ENCODE results near the gene SLC9B1. TPM values are rescaled to one million over a fixed set of nuclear protein-coding genes. Genes with fewer than 3 reads are reported as not detected.
"Not testable (repeated sequence)": the region's sequence is repeated elsewhere in the genome, so short reads cannot be mapped to it uniquely, and the experiment has no call there.

SLC9B1 gene
- total and polyA plus RNA-seq, 4 donors, result 2.7 to 9.7 (median 3.9) TPM

DNA sequence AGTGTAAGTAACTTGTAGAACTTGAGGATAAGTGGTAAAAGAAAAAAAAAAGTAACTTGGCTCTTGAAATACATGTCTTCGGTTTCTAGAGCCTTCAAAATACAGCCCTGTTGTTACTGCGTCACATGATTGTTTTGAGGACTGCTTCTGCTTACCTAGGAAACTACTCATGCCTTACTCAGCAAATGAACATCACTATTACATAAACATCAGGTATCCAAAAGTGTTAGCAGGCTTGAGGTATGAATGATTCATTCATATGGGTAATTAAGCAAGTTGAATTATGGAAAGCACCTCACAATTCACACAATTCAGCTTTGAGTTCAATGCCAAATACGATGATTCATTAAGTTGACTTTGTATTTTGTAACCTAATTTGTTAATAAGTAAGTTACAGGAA lies 129.6 kb downstream of the SLC9B1 start:
- H3K9me3 ChIP-seq (ENCODE audit: control insufficient read depth, insufficient read depth, low read length); H3K27ac ChIP-seq (ENCODE audit: low read depth, low read length); H3K4me1 ChIP-seq (ENCODE audit: control insufficient read depth, insufficient read depth, low read length); H3K27me3 ChIP-seq (ENCODE audit: control insufficient read depth, insufficient read depth, low read length); H3K4me3 ChIP-seq (ENCODE audit: low read depth, low read length); DNase-seq (ENCODE audit: low read depth in 4 of 6, low spot score in 6 of 6); H3K36me3 ChIP-seq (ENCODE audit: control insufficient read depth, insufficient read depth, low read length): not testable (repeated sequence)
- no CpG with 5 or more reads among the region's 3 CpGs for WGBS (ENCODE audit: insufficient coverage)

GRCh38 chr4:102888570-102888969 lies 130.9 kb downstream of the SLC9B1 start:
- no CpG with 5 or more reads among the region's 2 CpGs for WGBS (ENCODE audit: insufficient coverage)
- DNase-seq (ENCODE audit: low read depth in 4 of 6, low spot score in 6 of 6); H3K4me3 ChIP-seq (ENCODE audit: low read depth, low read length); H3K4me1 ChIP-seq (ENCODE audit: control insufficient read depth, insufficient read depth, low read length); H3K27ac ChIP-seq (ENCODE audit: low read depth, low read length); H3K9me3 ChIP-seq (ENCODE audit: control insufficient read depth, insufficient read depth, low read length); H3K36me3 ChIP-seq (ENCODE audit: control insufficient read depth, insufficient read depth, low read length); H3K27me3 ChIP-seq (ENCODE audit: control insufficient read depth, insufficient read depth, low read length): not testable (repeated sequence)

DNA sequence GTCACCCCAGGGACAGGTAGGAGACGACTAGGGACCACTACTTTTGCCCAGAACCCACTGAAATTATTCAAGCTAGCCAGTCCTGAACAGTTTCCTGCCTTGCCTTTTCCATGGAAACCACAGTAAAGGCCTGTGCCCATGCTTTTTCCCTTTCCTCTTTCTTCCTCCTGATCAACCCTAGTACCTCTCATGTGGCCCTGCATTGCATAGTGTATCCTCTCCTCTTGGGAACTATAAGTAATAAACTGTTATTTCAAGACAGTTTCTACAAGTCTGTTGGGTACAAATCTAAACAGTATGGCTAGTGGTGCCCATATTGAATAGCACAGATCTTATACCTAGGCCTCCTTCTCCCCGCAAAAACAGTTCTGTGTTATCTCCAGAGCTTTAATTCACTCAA lies 136.2 kb downstream of the SLC9B1 start:
- Histone ChIP-seq H3K4me3 (ENCODE audit: low read depth, low read length) (no peak overlapping the region), H3K27ac (ENCODE audit: low read depth, low read length) (no peak overlapping the region), H3K4me1 (ENCODE audit: control insufficient read depth, insufficient read depth, low read length) (no peaks in the 10 kb centered on the region), H3K36me3 (ENCODE audit: control insufficient read depth, insufficient read depth, low read length) (no peaks in the 10 kb centered on the region), H3K27me3 (ENCODE audit: control insufficient read depth, insufficient read depth, low read length) (no peaks in the 10 kb centered on the region), H3K9me3 (ENCODE audit: control insufficient read depth, insufficient read depth, low read length) (no peaks in the 10 kb centered on the region)
- WGBS (ENCODE audit: insufficient coverage), result 90% methylated on average over 1 of the region's 2 CpGs
- no peak for DNase-seq (ENCODE audit: low read depth in 4 of 6, low spot score in 6 of 6)

DNA sequence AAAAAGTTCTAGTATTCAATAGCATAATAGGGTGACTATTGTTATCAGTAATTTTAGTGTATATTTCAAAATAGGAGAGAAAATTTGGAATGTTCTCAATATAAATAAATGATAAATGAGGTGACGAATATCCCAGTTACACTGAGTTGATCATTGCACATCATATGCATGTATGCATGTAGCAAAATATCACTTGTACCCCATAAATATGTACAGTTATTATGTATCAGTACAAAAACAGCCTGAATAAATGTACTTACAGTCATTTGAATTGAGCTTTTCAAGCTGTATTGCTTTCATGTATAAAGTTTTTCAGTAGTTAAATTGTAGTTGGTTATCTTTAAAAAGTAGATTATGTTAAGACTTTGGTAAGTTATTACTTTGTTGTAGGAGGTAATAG lies 138.2 kb downstream of the SLC9B1 start:
- no peaks in the 10 kb centered on the region for H3K4me1 ChIP-seq (ENCODE audit: control insufficient read depth, insufficient read depth, low read length)
- no peak overlapping the region for H3K4me3 ChIP-seq (ENCODE audit: low read depth, low read length)
- H3K36me3 ChIP-seq (ENCODE audit: control insufficient read depth, insufficient read depth, low read length), result peaks cover 5% of the 10 kb centered on the region
- H3K27ac ChIP-seq (ENCODE audit: low read depth, low read length), result no peak overlapping the region
- peaks cover 8% of the 10 kb centered on the region for H3K9me3 ChIP-seq (ENCODE audit: control insufficient read depth, insufficient read depth, low read length)
- no CpG with 5 or more reads among the region's 1 CpG for WGBS (ENCODE audit: insufficient coverage)
- no peak for DNase-seq (ENCODE audit: low read depth in 4 of 6, low spot score in 6 of 6)
- no peaks in the 10 kb centered on the region for H3K27me3 ChIP-seq (ENCODE audit: control insufficient read depth, insufficient read depth, low read length)

- Histone ChIP-seq H3K27ac (ENCODE audit: low read depth, low read length) (no peak overlapping the region), H3K27me3 (ENCODE audit: control insufficient read depth, insufficient read depth, low read length) (no peaks in the 10 kb centered on the region), H3K9me3 (ENCODE audit: control insufficient read depth, insufficient read depth, low read length) (peaks cover 8% of the 10 kb centered on the region), H3K4me3 (ENCODE audit: low read depth, low read length) (no peak overlapping the region), H3K4me1 (ENCODE audit: control insufficient read depth, insufficient read depth, low read length) (no peaks in the 10 kb centered on the region), H3K36me3 (ENCODE audit: control insufficient read depth, insufficient read depth, low read length) (peaks cover 5% of the 10 kb centered on the region)
- DNase-seq (ENCODE audit: low read depth in 4 of 6, low spot score in 6 of 6), result no peak
- WGBS (ENCODE audit: insufficient coverage), result no CpG with 5 or more reads among the region's 3 CpGs
Measured at GRCh38 chr4:102878901-102879300, 140.6 kb downstream of the SLC9B1 start.

GRCh38 chr4:102878349-102878748 lies 141.2 kb downstream of the SLC9B1 start:
- not testable (repeated sequence) for H3K27me3 ChIP-seq (ENCODE audit: control insufficient read depth, insufficient read depth, low read length); H3K36me3 ChIP-seq (ENCODE audit: control insufficient read depth, insufficient read depth, low read length); H3K4me3 ChIP-seq (ENCODE audit: low read depth, low read length); H3K9me3 ChIP-seq (ENCODE audit: control insufficient read depth, insufficient read depth, low read length); H3K4me1 ChIP-seq (ENCODE audit: control insufficient read depth, insufficient read depth, low read length); H3K27ac ChIP-seq (ENCODE audit: low read depth, low read length)
- DNase-seq (ENCODE audit: low read depth in 4 of 6, low spot score in 6 of 6), result peak in 1 of 6 donors; percentile 24
- 76% methylated on average over 4 of the region's 4 CpGs for WGBS (ENCODE audit: insufficient coverage)

DNA sequence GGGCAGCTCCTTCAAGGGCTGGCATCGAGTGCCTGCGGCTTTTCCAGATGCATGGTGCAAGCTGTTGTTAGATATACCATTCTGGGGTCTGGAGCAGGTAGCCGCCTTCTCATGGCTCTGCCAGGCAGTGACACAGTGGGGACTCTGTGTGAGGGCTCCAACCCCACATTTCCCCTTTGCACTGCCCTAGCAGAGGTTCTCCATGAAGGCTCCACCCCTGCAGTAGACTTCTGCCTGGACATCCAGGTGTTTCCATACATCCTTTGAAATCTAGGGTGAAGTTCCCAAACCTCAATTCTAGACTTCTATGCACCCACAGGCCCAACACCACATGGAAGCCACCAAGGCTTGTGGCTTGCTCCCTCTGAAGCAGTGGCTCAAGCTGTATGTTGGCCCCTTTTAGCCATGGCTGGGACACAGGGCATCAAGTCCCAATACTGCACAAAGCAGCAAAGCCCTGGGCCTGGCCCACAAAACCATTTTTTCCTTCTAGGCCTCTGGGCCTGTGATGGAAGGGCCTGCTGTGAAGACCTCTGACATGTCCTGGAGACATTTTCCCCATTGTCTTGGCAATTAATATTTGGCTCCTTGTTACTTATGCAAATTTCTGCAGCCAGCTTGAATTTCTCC lies 141.9 kb downstream of the SLC9B1 start:
- H3K27me3 ChIP-seq (ENCODE audit: control insufficient read depth, insufficient read depth, low read length); DNase-seq (ENCODE audit: low read depth in 4 of 6, low spot score in 6 of 6); H3K4me1 ChIP-seq (ENCODE audit: control insufficient read depth, insufficient read depth, low read length); H3K27ac ChIP-seq (ENCODE audit: low read depth, low read length); H3K36me3 ChIP-seq (ENCODE audit: control insufficient read depth, insufficient read depth, low read length); H3K9me3 ChIP-seq (ENCODE audit: control insufficient read depth, insufficient read depth, low read length); H3K4me3 ChIP-seq (ENCODE audit: low read depth, low read length): not testable (repeated sequence)
- WGBS (ENCODE audit: insufficient coverage), result 100% methylated on average over 3 of the region's 3 CpGs

DNA sequence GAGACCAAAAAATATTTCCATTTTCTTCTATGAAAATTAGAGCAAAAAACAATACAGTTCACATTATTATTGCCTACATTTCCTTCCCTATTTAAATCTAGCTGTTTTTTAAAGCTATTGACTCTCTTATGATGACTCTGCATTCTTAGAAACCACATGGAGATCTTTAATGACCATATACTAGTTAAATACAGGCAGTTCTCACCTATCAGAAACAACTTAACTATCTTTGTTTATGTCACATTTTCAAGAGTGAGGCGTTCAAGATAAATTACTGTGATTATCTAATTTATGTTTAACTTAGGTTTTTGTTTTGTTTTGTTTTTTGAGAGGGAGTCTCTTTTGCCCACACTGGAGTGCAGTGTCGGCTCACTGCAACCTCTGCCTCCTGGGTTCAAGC lies 147.7 kb downstream of the SLC9B1 start:
- DNase-seq (ENCODE audit: low read depth in 4 of 6, low spot score in 6 of 6), result no peak
- H3K4me3 ChIP-seq (ENCODE audit: low read depth, low read length), result no peak overlapping the region
- WGBS (ENCODE audit: insufficient coverage), result 100% methylated on average over 1 of the region's 2 CpGs
- peaks cover 14% of the 10 kb centered on the region for H3K4me1 ChIP-seq (ENCODE audit: control insufficient read depth, insufficient read depth, low read length)
- peaks cover 2% of the 10 kb centered on the region for H3K36me3 ChIP-seq (ENCODE audit: control insufficient read depth, insufficient read depth, low read length)
- no peaks in the 10 kb centered on the region for H3K9me3 ChIP-seq (ENCODE audit: control insufficient read depth, insufficient read depth, low read length)
- no peak overlapping the region for H3K27ac ChIP-seq (ENCODE audit: low read depth, low read length)
- no peaks in the 10 kb centered on the region for H3K27me3 ChIP-seq (ENCODE audit: control insufficient read depth, insufficient read depth, low read length)

- Histone ChIP-seq H3K27me3 (ENCODE audit: control insufficient read depth, insufficient read depth, low read length) (no peaks in the 10 kb centered on the region), H3K4me1 (ENCODE audit: control insufficient read depth, insufficient read depth, low read length) (peaks cover 14% of the 10 kb centered on the region), H3K36me3 (ENCODE audit: control insufficient read depth, insufficient read depth, low read length) (no peaks in the 10 kb centered on the region), H3K27ac (ENCODE audit: low read depth, low read length) (peak overlapping the region; percentile 99), H3K4me3 (ENCODE audit: low read depth, low read length) (peak overlapping the region; percentile 94), H3K9me3 (ENCODE audit: control insufficient read depth, insufficient read depth, low read length) (no peaks in the 10 kb centered on the region)
- no peak for DNase-seq (ENCODE audit: low read depth in 4 of 6, low spot score in 6 of 6)
- WGBS (ENCODE audit: insufficient coverage), result no CpG with 5 or more reads among the region's 19 CpGs
Measured at GRCh38 chr4:102869569-102870197, 149.8 kb downstream of the SLC9B1 start.

Measured in spinal cord (tissue), 10 donors.